Fibroblast of mammary gland (primary cell): ENCODE results near the gene SEPTIN2.
"Not testable (repeated sequence)": the region's sequence is repeated elsewhere in the genome, so short reads cannot be mapped to it uniquely, and the experiment has no call there.

ENCODE experiments used
- DNase-seq: peaks from one replicate; pipeline ENCODE4 v3.0.0-alpha.2; 2010; ENCODE audit warnings: low read depth
- H3K4me3 ChIP-seq: 2 replicates; pipeline ENCODE4 v1.5.1; 2011; ENCODE audit warnings: low read depth, mild to moderate bottlenecking, low read length, moderate library complexity; ENCODE audit not compliant: control insufficient read depth
- CTCF ChIP-seq: conservative IDR thresholded peaks from 2 replicates; pipeline ENCODE4 v1.5.1; 2011; ENCODE audit warnings: low read depth, low read length, inconsistent platforms; ENCODE audit not compliant: control insufficient read depth, insufficient read depth

Gene SEPTIN2

GRCh38 chr2:241312082-241312481 is 3.6 kb upstream of the SEPTIN2 start:
- H3K4me3 ChIP-seq, result no peak overlapping the region
- TF ChIP-seq CTCF, result no peak
- peak; percentile 88 for DNase-seq

GRCh38 chr2:241313543-241314095 is 2.1 kb upstream of the SEPTIN2 start:
- TF ChIP-seq CTCF, result no peak
- peak overlapping the region; percentile 90 for H3K4me3 ChIP-seq
- DNase-seq, result no peak

- DNase-seq, result peak; percentile 62
- H3K4me3 ChIP-seq, result peak overlapping the region; percentile 90
- TF ChIP-seq CTCF, result no peak
Measured at GRCh38 chr2:241314226-241315092, 1.3 kb upstream of the SEPTIN2 start.

GRCh38 chr2:241315093-241315878 is 439 bp upstream of the SEPTIN2 start, which contains the start of gene HDLBP:
TSS of gene HDLBP (minus strand) at chr2:241315672. CDS start at chr2:241266869, 48,803 bp downstream.
- DNase-seq, result peak; percentile 98
- no peak for TF ChIP-seq CTCF
- peak within 1 kb of the TSS; percentile 90 for H3K4me3 ChIP-seq

GRCh38 chr2:241316825-241317224 is 1.1 kb downstream of the SEPTIN2 start:
- TF ChIP-seq CTCF, result no peak
- DNase-seq, result no peak

GRCh38 chr2:241317391-241317790 is 1.7 kb downstream of the SEPTIN2 start:
- H3K4me3 ChIP-seq, result peak overlapping the region; percentile 80
- no peak for TF ChIP-seq CTCF
- DNase-seq, result no peak

More at GRCh38 chr2:241316825-241317224, 1.1 kb downstream of the SEPTIN2 start:
- H3K4me3 ChIP-seq, result peak overlapping the region; percentile 80

- not testable (repeated sequence) for H3K4me3 ChIP-seq
Measured at GRCh38 chr2:241318830-241319229, 3.1 kb downstream of the SEPTIN2 start.

More at GRCh38 chr2:241318830-241319229, 3.1 kb downstream of the SEPTIN2 start:
- not testable (repeated sequence) for DNase-seq
